ENCODE measurements around the gene RWDD2A.
"Not testable (repeated sequence)": the region's sequence is repeated elsewhere in the genome, so short reads cannot be mapped to it uniquely, and the experiment has no call there.

The RWDD2A gene

GRCh38 chr6:83192871-83193746 is at the start of gene RWDD2A, which contains the start of gene PGM3:
Gene RWDD2A (plus strand): TSS chr6:83193357. CDS start chr6:83194452, 1,095 bp downstream.
Gene PGM3 (minus strand): TSS chr6:83193265. CDS start chr6:83191012, 2,253 bp downstream.
- DNase-seq, result peak; percentile 73

- no peak for DNase-seq
These were observed 42.0 kb upstream of the RWDD2A start for GRCh38 chr6:83151114-83151513.

- DNase-seq, result no peak
These were observed 40.2 kb upstream of the RWDD2A start for GRCh38 chr6:83152913-83153312.

GRCh38 chr6:83153883-83154521 is 39.2 kb upstream of the RWDD2A start:
- DNase-seq, result no peak

- no peak for DNase-seq
These were observed 37.4 kb upstream of the RWDD2A start for GRCh38 chr6:83155794-83156193.

GRCh38 chr6:83160167-83160566 is 33.0 kb upstream of the RWDD2A start:
- DNase-seq, result no peak

- no peak for DNase-seq
These were observed 25.4 kb upstream of the RWDD2A start for GRCh38 chr6:83167726-83168278.

- no peak for DNase-seq
These were observed 24.6 kb upstream of the RWDD2A start for GRCh38 chr6:83168556-83168955.

GRCh38 chr6:83169106-83169505 is 24.1 kb upstream of the RWDD2A start:
- no peak for DNase-seq

- DNase-seq, result no peak
These were observed 23.6 kb upstream of the RWDD2A start for GRCh38 chr6:83169511-83169910.

GRCh38 chr6:83176246-83176645 is 16.9 kb upstream of the RWDD2A start:
- no peak for DNase-seq

- DNase-seq, result no peak
These were observed 12.7 kb upstream of the RWDD2A start for GRCh38 chr6:83180426-83180950.

GRCh38 chr6:83182114-83182513 is 11.0 kb upstream of the RWDD2A start:
- DNase-seq, result no peak

GRCh38 chr6:83183082-83183828 is 9.9 kb upstream of the RWDD2A start:
- DNase-seq, result no peak

GRCh38 chr6:83185096-83185495 is 8.1 kb upstream of the RWDD2A start:
- no peak for DNase-seq

- no peak for DNase-seq
These were observed 4.7 kb upstream of the RWDD2A start for GRCh38 chr6:83188501-83188900.

- no peak for DNase-seq
These were observed 2.5 kb upstream of the RWDD2A start for GRCh38 chr6:83190626-83191025.

GRCh38 chr6:83191974-83192373 is 1.2 kb upstream of the RWDD2A start:
- not testable (repeated sequence) for DNase-seq

- no peak for DNase-seq
These were observed 701 bp upstream of the RWDD2A start for GRCh38 chr6:83192456-83192855.

- DNase-seq, result no peak
These were observed 800 bp downstream of the RWDD2A start for GRCh38 chr6:83193747-83194566.

- no peak for DNase-seq
These were observed 5.5 kb downstream of the RWDD2A start for GRCh38 chr6:83198486-83199172.

All from NCI-H2029 (cell line).